NCI-H1694 (cell line): ENCODE measurements around the gene C17orf114.
"Not testable (repeated sequence)": the region's sequence is repeated elsewhere in the genome, so short reads cannot be mapped to it uniquely, and the experiment has no call there.

Experiments used
- DNase-seq: peaks from one replicate; lab custom pipeline; 2025; lab: John Stamatoyannopoulos, UW

Gene C17orf114

DNA sequence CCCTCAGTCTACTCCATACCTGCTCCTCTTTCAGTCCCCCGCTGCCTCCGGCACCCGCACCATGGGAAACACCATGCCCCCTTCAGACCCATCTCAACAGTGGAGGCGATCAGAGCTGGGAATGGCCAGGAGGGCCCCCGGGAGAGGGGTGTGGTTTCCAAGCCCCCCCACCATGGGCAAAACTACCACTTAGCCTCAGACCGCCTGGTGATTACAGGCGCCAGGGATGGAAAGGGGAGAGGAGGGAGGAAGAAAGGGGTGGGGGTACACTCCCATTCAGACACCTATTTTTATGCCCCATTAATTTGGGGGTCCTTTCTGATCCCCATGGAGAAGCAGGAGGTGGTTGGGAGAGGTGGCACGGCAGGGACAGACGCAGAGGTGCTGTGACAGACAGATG is at the start of gene C17orf114:
C17orf114 (minus strand) TSS at position 101 of the 400 bp plus-strand sequence.
- DNase-seq: no peak

- no peak for DNase-seq
Observed at GRCh38 chr17:4851084-4851483, 49.0 kb upstream of the C17orf114 start.

- DNase-seq: no peak
Observed at GRCh38 chr17:4850246-4850645, 48.1 kb upstream of the C17orf114 start.

- DNase-seq: no peak
Observed at GRCh38 chr17:4849011-4849536, 46.9 kb upstream of the C17orf114 start.

- DNase-seq: no peak
Observed at GRCh38 chr17:4846635-4847390, 44.7 kb upstream of the C17orf114 start.

GRCh38 chr17:4845118-4845517 is 43.0 kb upstream of the C17orf114 start:
- DNase-seq: no peak

DNA sequence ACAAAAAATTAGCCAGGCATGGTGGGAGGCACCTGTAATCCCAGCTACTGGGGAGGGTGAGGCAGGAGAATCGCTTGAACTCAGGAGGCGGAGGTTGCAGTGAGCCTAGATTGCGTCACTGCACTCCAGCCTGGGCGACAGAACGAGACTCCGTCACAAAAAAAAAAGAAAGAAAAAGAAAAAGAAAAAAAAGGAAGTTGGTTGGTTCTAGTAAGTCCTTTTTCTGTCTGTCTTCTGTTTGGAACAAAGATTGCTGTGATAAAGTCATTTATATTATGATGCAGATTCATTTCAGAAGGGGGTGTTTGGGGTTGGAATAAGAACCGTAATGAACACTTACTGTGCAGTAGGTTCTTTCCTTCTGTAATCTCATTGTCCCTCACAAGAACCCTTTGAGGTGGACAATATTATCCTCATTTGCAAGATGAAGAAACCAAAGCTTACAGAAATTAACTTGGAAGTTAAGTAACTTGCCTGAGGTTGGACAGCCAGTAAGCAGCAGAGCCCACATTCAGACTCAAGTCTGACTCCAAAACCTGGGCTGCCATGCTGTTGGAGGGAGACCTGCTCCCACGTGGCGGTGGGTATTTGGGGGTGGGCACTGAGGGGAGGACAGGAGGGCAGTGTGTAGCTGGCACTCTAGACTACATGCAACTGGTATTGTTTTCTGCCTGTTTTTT is 41.3 kb upstream of the C17orf114 start:
- no peak for DNase-seq

DNA sequence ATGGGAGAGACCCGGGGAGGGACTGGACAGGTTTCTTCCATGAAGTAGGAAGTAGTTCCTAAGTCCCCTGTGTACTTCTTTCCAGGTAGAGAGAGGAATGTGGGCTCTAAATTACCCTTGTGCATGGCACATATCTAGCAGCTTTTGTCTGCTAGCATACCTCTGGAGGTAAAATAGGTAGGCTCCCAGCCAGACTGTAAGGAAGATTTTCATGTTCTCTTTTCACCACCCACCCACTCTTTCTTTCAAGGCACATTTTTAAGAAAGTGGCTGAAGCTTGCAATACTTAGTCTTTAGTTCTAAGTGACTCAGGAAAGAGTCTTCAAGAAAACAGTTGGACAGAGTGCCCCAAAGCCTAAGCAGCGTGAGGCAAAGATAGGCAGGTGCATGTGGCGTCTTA is 40.2 kb upstream of the C17orf114 start:
- DNase-seq: no peak

- no peak for DNase-seq
Observed at GRCh38 chr17:4840893-4841242, 38.7 kb upstream of the C17orf114 start.

DNA sequence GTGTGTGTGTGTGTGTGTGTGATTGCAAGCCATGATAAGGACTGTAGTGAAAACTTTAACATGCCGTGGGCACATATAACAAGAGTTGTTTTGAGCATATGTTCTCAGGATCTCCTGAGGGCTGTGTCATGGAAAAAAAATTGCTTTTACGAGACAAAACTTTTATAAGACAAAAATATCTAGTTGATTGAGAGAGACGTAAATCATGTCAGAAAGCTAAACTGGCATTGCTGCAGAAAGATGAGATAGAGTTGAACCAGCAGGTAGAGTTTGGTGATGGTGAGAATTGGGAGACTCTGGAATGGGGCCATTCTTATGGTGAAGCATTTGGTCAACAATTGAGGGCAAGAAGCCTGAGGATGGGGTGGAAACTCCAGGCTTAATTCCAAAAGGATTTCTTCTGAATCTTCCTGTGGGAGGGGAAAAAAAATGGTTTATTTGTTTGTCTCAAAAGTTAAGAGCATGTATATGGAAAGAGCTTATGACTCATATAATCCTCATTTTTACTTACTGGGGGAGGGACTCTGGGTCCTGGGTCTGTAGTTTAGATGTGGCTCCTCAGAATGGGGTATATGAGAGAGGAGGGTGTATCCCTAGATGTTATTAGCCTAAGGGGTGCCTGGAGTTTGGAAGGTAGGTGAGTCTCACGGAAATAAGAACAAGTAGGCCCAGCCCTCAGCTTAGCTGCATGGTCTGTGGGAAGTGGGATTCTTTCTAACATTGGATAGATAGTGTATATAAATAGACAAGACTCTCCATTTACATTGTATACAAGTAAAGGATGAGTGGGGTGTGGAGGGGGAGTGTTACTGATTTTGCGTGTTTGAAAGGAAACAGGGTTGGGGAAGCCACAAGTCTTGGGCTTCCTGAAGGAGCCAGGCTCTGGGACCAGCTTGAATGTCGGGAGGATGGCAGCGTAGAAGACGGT is 38.1 kb upstream of the C17orf114 start:
- DNase-seq: no peak

- no peak for DNase-seq
Observed at GRCh38 chr17:4839221-4839620, 37.1 kb upstream of the C17orf114 start.

DNA sequence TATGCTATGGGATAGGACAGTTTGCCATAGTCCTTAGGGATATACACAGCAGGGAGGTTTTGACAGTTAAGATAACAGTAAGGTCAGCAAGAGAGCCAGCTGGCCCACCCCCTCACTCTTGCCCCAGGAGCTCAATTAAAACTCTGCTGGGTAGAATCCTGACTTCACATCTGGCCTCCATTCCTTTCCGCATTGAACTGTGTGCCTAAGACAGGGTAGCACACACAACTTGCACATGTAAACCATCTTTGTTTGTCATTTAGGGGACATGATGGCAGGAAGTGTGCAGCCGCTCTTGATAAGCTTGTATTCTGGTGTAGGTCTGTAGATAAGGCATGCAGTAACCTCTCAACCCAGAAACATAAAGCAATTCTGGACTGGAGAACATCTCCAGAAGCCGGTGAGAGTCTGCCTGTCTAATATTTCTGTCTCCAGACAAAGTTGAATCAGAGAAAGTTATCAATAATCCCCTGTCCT is 36.2 kb upstream of the C17orf114 start:
- DNase-seq: no peak

GRCh38 chr17:4837471-4838308 is 35.6 kb upstream of the C17orf114 start:
- DNase-seq: no peak

- no peak for DNase-seq
Observed at GRCh38 chr17:4836221-4836620, 34.1 kb upstream of the C17orf114 start.

- DNase-seq: no peak
Observed at GRCh38 chr17:4834681-4835020, 32.5 kb upstream of the C17orf114 start.

DNA sequence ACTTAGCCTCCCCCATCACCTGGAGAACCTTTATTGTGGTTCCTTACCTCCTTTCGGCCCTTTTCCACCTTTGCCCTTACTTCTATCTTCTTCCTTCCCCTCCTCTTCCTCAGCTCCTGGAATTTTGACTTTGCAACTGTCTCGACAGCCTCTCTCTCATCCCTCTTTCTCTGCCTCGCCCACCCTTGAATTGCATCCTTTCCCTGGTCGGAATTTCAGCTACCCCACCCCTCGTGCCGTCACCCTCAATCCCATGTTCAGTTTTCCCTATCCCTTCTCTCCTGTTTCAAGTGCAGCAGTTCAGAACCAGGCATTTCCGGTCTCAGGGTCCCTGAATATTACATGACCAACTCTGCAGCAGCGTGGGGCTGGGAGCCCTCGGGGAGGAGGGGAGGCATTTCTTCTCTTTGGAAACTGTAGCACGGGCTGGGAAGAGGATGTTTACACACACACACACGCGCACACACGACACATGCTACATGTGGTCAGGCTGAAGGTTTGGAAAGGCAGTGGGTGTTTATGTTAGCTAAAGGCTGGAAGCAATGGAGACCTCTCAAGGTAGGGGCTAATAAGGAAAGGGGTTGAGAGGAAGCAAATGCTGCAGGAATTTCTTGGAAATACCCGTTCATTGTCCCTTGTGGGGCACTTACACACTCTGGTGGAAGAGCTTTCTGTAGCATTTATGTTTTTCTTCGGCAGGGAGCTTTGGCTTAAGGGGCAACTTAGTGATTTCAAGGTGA is 32.0 kb upstream of the C17orf114 start:
- DNase-seq: no peak

- DNase-seq: peak; percentile 75
Observed at GRCh38 chr17:4833178-4833940, 31.2 kb upstream of the C17orf114 start, which contains the start of gene MINK1. MINK1 (plus strand) TSS chr17:4833340; CDS start chr17:4833584, 244 bp downstream.

- DNase-seq: not testable (repeated sequence)
Observed at GRCh38 chr17:4832829-4833177, 30.7 kb upstream of the C17orf114 start.

GRCh38 chr17:4827399-4827798 is 25.3 kb upstream of the C17orf114 start:
- DNase-seq: no peak
